ENCODE results near the gene MUC6. TPM values are rescaled to one million over a fixed set of nuclear protein-coding genes. Genes with fewer than 3 reads are reported as not detected.

MUC6 gene
- total RNA-seq, 2 donors from 2014 or later, result not detected

DNA sequence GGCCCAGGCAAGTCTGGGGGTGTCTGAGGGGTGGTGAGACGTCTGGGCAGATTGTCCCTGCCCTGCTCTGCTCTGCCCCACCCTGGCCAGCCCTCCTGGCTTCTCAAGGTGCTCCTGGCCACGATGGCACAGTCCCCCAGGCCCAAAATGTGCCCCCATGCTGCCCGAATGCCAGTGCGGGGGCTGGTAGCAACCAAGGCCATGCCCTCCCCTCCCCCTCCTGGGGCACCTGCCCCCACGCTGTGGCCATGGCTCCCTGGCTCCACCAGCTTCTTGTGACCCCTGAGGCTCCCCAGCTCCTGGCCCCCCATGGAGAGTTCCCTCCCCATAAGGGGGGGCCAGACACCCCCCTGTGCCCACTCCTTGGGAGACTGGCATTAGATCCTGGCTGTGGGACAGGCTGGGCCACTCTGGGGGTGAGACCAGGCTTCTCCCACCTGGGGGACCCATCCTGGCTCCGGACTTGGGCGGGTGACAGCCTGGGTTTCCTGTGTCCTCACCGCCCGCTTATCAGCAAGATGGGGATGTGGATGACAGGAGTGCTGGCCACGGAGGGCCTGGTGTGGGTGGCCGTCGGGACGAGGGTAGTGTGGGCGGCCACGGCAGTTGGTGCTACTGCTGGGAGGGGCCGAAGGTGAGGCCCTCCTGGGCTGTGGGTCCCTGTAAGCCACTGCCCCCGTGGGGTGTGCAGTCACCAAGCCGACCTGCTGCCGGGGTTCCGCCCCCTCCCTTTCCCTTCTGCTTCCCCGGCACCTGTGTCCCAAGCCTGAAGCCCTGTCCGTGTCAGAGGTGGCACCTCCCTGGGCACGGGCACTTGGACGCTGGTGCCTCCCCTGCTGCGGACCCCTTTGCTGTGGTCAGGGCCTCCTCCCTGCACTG, 15.9 kb upstream of the MUC6 start:
- Mint-ChIP-seq H3K27ac (no peak overlapping the region), H3K36me3 (ENCODE audit: insufficient read depth in 2 of 2) (no peaks in the 10 kb centered on the region), H3K4me3 (no peak overlapping the region), H3K27me3 (ENCODE audit: low read depth) (no peaks in the 10 kb centered on the region), H3K4me1 (ENCODE audit: low read depth) (no peaks in the 10 kb centered on the region), H3K9me3 (no peaks in the 10 kb centered on the region)
- DNase-seq, result no peak
- no peak for ATAC-seq (replicated peaks in 1 of 2)

- DNase-seq (no peak), ATAC-seq (replicated peaks in 1 of 2) (no peak)
- no peak overlapping the region for H3K27ac Mint-ChIP-seq
- H3K36me3 Mint-ChIP-seq (ENCODE audit: insufficient read depth in 2 of 2), result no peaks in the 10 kb centered on the region
- H3K4me3 Mint-ChIP-seq, result no peak overlapping the region
- no peaks in the 10 kb centered on the region for H3K4me1 Mint-ChIP-seq (ENCODE audit: low read depth)
- no peaks in the 10 kb centered on the region for H3K9me3 Mint-ChIP-seq
- no peaks in the 10 kb centered on the region for H3K27me3 Mint-ChIP-seq (ENCODE audit: low read depth)
Observed at GRCh38 chr11:1051356-1052132, 15.0 kb upstream of the MUC6 start.

- ATAC-seq (replicated peaks in 1 of 2) (peak; percentile 98 to 99), DNase-seq (peak; percentile 78 to 81)
- H3K9me3 Mint-ChIP-seq, result no peaks in the 10 kb centered on the region
- H3K4me3 Mint-ChIP-seq, result no peak overlapping the region
- H3K36me3 Mint-ChIP-seq (ENCODE audit: insufficient read depth in 2 of 2), result no peaks in the 10 kb centered on the region
- no peaks in the 10 kb centered on the region for H3K4me1 Mint-ChIP-seq (ENCODE audit: low read depth)
- H3K27me3 Mint-ChIP-seq (ENCODE audit: low read depth), result no peaks in the 10 kb centered on the region
- no peak overlapping the region for H3K27ac Mint-ChIP-seq
Observed at GRCh38 chr11:1050581-1051355, 14.2 kb upstream of the MUC6 start.

- no peaks in the 10 kb centered on the region for H3K36me3 Mint-ChIP-seq (ENCODE audit: insufficient read depth in 2 of 2)
- H3K9me3 Mint-ChIP-seq, result no peaks in the 10 kb centered on the region
- no peaks in the 10 kb centered on the region for H3K27me3 Mint-ChIP-seq (ENCODE audit: low read depth)
- H3K4me1 Mint-ChIP-seq (ENCODE audit: low read depth), result no peaks in the 10 kb centered on the region
- DNase-seq (no peak), ATAC-seq (replicated peaks in 1 of 2) (no peak)
- no peak overlapping the region for H3K27ac Mint-ChIP-seq
- no peak overlapping the region for H3K4me3 Mint-ChIP-seq
Observed at GRCh38 chr11:1049911-1050580, 13.5 kb upstream of the MUC6 start.

DNA sequence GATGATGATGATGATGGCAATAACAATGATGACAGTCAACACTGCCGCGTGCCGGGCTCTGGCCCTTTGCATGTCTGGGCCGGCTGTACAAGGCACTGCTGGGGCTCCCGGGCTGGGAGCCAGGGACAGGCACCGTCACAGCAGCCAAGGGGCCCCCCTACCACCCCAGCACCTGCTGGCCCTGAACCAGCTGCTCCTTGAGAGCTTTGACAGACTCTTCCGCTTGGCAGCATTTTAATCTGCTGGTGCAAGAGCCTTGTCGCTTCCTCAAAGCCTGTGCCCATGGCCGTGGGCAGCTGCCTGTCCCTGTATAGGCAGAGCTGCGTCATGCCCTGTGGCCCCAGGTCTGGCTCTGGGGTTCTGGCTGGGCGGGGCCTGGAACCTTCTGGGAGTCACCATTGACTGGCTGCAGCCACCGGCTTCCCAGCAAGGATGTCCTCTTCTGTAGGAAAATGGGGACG, 12.9 kb upstream of the MUC6 start:
- DNase-seq, result no peak
- Mint-ChIP-seq H3K4me3 (no peak overlapping the region), H3K27me3 (ENCODE audit: low read depth) (no peaks in the 10 kb centered on the region), H3K9me3 (no peaks in the 10 kb centered on the region), H3K27ac (no peak overlapping the region), H3K36me3 (ENCODE audit: insufficient read depth in 2 of 2) (no peaks in the 10 kb centered on the region), H3K4me1 (ENCODE audit: low read depth) (no peaks in the 10 kb centered on the region)
- no peak for ATAC-seq (replicated peaks in 1 of 2)

DNA sequence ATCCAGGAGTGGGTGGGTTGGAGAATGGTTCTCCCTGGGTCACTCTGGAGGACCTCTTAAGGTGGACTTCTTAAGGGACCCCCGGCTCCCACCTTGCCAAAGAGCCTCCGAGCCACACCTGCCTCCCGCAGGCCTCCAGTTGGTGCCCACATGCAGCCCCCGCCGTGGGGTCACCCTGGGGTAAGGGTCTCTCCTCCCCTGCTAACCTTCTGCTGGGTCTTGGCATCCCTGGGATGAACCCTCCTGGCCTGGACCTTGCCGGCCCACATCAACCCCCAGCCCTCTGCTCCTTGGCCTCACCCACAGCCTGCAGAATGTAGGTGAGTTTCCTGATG, 12.5 kb upstream of the MUC6 start:
- Mint-ChIP-seq H3K4me1 (ENCODE audit: low read depth) (no peaks in the 10 kb centered on the region), H3K27ac (no peak overlapping the region), H3K36me3 (ENCODE audit: insufficient read depth in 2 of 2) (no peaks in the 10 kb centered on the region), H3K4me3 (no peak overlapping the region), H3K9me3 (no peaks in the 10 kb centered on the region), H3K27me3 (ENCODE audit: low read depth) (peaks cover 2% of the 10 kb centered on the region)
- DNase-seq, result no peak
- no peak for ATAC-seq (replicated peaks in 1 of 2)

GRCh38 chr11:1048375-1049070, 12.0 kb upstream of the MUC6 start:
- no peaks in the 10 kb centered on the region for H3K4me1 Mint-ChIP-seq (ENCODE audit: low read depth)
- ATAC-seq (replicated peaks in 1 of 2) (no peak), DNase-seq (no peak)
- H3K27me3 Mint-ChIP-seq (ENCODE audit: low read depth), result peaks cover 6% of the 10 kb centered on the region
- H3K36me3 Mint-ChIP-seq (ENCODE audit: insufficient read depth in 2 of 2), result no peaks in the 10 kb centered on the region
- no peak overlapping the region for H3K4me3 Mint-ChIP-seq
- H3K27ac Mint-ChIP-seq, result no peak overlapping the region
- H3K9me3 Mint-ChIP-seq, result no peaks in the 10 kb centered on the region

GRCh38 chr11:1047595-1048156, 11.2 kb upstream of the MUC6 start:
- H3K4me3 Mint-ChIP-seq, result no peak overlapping the region
- no peak for ATAC-seq (replicated peaks in 1 of 2)

GRCh38 chr11:1044160-1044559, 7.6 kb upstream of the MUC6 start:
- Mint-ChIP-seq H3K27ac (no peak overlapping the region), H3K9me3 (no peaks in the 10 kb centered on the region), H3K4me1 (ENCODE audit: low read depth) (no peaks in the 10 kb centered on the region), H3K27me3 (ENCODE audit: low read depth) (peaks cover 6% of the 10 kb centered on the region), H3K36me3 (ENCODE audit: insufficient read depth in 2 of 2) (no peaks in the 10 kb centered on the region), H3K4me3 (no peak overlapping the region)
- no peak for ATAC-seq (replicated peaks in 1 of 2)
- DNase-seq, result no peak

More at GRCh38 chr11:1047595-1048156, 11.2 kb upstream of the MUC6 start:
- Mint-ChIP-seq H3K4me1 (ENCODE audit: low read depth) (no peaks in the 10 kb centered on the region), H3K36me3 (ENCODE audit: insufficient read depth in 2 of 2) (no peaks in the 10 kb centered on the region), H3K9me3 (no peaks in the 10 kb centered on the region), H3K27ac (no peak overlapping the region), H3K27me3 (ENCODE audit: low read depth) (peaks cover 6% of the 10 kb centered on the region)
- DNase-seq, result no peak

- Mint-ChIP-seq H3K9me3 (no peaks in the 10 kb centered on the region), H3K4me1 (ENCODE audit: low read depth) (no peaks in the 10 kb centered on the region), H3K27ac (no peak overlapping the region), H3K36me3 (ENCODE audit: insufficient read depth in 2 of 2) (no peaks in the 10 kb centered on the region), H3K27me3 (ENCODE audit: low read depth) (peaks cover 6% of the 10 kb centered on the region), H3K4me3 (no peak overlapping the region)
- DNase-seq (no peak), ATAC-seq (replicated peaks in 1 of 2) (no peak)
Observed at GRCh38 chr11:1043563-1044096, 7.1 kb upstream of the MUC6 start.

DNA sequence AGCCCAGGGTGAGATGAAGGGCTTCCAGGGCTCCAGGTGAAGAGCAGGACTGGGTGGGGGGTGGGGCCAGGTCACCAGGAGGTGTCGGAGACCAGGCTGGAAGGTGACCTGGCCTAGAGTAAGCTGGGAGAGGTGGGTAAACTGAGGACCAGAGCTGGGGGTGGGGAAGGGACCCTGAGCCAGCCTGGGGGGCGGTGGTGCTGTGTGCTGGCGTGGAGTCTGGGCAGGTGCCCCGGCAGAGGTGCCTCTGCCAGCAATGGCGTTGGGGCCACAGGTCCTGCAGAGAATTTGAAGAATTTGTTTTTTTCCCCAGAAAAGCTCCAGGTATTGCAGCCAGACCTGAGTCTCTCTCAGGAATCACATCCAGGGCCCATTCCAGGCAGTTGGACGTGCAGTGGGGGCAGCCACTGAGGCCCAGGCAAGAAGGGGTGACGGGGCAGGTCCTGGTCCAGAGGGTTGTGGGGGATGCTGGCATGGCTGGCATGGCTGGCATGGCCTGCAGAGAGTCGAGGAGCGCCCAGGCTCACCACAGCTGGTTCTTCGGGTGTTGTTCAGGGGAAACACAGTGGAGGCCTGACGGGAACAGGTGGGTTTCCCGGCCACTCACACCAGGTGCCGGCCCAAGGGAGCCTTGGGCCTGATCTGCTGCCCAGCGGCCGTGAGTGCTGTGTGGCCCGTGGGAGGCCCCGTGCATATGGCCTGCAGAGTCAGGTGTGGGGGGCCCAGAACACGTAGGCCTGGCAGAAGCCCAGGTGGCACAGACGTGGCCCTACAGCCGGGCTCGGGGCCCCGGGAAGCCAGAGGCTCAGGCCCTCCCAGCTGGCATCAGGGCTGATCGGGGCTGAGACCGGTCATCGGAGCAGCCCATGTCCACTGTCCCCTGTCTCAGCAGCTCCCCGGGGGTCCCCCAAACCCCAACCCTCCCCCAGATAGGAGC, 6.4 kb upstream of the MUC6 start:
- no peak for ATAC-seq (replicated peaks in 1 of 2)

More for the DNA sequence above, 6.4 kb upstream of the MUC6 start:
- Mint-ChIP-seq H3K27me3 (ENCODE audit: low read depth) (peaks cover 6% of the 10 kb centered on the region), H3K27ac (no peak overlapping the region), H3K9me3 (no peaks in the 10 kb centered on the region), H3K36me3 (ENCODE audit: insufficient read depth in 2 of 2) (no peaks in the 10 kb centered on the region), H3K4me1 (ENCODE audit: low read depth) (no peaks in the 10 kb centered on the region), H3K4me3 (no peak overlapping the region)
- no peak for DNase-seq
